ENCODE data around the gene C1orf167. TPM values are rescaled to one million over a fixed set of nuclear protein-coding genes. Genes with fewer than 3 reads are reported as not detected.
A peak's percentile ranks its signal among the peaks of the same experiment; 100 is the strongest.

C1orf167 gene
- total and polyA plus RNA-seq, 2 experiments from 2014 or later, result 0.44 to 1.4 TPM

DNA sequence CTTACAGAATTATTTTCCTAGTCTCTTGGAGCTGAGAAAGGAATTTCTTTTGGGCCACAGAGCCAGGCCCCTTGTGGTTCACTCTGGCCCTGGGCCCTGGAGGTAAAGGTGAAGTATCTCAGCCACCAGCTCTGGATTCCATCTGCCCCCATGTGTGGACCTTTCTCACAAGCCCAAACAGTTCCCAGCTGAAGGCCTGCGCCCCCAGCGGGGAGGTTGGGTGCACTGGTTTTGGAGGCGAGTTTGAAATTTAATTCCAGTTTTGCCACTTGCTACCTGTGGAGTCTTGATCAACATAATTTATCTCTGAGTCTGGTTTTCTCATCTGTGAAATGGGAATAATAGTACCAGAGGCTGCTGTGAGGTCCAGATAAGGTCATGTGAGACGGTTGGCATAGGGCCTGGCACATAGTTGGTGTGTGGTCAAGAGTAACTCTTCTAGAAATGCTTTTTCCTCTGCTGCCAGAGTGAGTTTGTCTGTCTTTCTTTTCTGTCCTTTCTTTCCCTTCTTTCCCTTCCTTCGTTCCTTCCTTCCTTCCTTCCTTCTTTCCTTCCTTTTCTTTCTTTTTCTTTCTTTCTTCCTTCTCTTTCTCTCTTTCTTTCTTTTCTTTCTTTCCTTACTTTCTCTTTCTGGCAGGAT lies 20.0 kb upstream of the C1orf167 start:
- Histone ChIP-seq H3K4me1 (ENCODE audit: low read depth) (peaks cover 13% of the 10 kb centered on the region), H3K27me3 (no peaks in the 10 kb centered on the region), H3K27ac (no peak overlapping the region), H3K9me3 (ENCODE audit: low read depth) (no peaks in the 10 kb centered on the region), H3K36me3 (no peaks in the 10 kb centered on the region), H3K4me3 (no peak overlapping the region)
- TF ChIP-seq CTCF (IDR thresholded peaks at IDR 0.05; ENCODE audit: low read depth, low read length), result no peak
- peak in 1 of 2 donors; percentile 33 for DNase-seq (ENCODE audit: low read depth in 1 of 2, low spot score in 1 of 2)

DNA sequence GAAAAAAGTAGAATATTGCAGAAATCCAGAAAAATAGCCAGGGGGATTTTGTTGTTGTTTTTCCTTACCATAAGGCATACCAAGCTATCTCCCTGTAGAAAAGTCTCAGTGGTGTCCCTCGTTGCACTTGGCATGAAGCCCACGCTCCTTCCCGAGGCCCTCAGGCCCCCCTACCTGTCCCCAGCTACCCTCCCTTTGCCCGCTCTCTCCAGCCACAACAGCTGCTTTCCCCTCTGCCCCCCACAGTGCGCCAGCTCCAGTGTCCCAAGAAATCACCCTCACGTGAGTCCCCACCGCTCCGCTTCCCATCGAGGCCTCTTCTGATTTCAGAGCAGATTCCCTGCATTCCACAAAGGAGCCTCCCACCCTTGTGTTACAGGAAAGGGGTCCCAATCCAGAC lies 17.7 kb upstream of the C1orf167 start:
- DNase-seq (ENCODE audit: low read depth in 1 of 2, low spot score in 1 of 2), result no peak
- peaks cover 9% of the 10 kb centered on the region for H3K4me1 ChIP-seq (ENCODE audit: low read depth)
- TF ChIP-seq CTCF (IDR thresholded peaks at IDR 0.05; ENCODE audit: low read depth, low read length), result no peak

GRCh38 chr1:11746092-11746491 lies 15.9 kb upstream of the C1orf167 start:
- H3K9me3 ChIP-seq (ENCODE audit: low read depth), result no peaks in the 10 kb centered on the region
- H3K27me3 ChIP-seq, result no peaks in the 10 kb centered on the region
- TF ChIP-seq CTCF (IDR thresholded peaks at IDR 0.05; ENCODE audit: low read depth, low read length), result no peak
- H3K4me3 ChIP-seq, result no peak overlapping the region
- H3K36me3 ChIP-seq, result peaks cover 3% of the 10 kb centered on the region
- peak overlapping the region; percentile 58 for H3K27ac ChIP-seq
- H3K4me1 ChIP-seq (ENCODE audit: low read depth), result peaks cover 9% of the 10 kb centered on the region
- DNase-seq (ENCODE audit: low read depth in 1 of 2, low spot score in 1 of 2), result no peak

More for the DNA sequence above, 17.7 kb upstream of the C1orf167 start:
- no peaks in the 10 kb centered on the region for H3K27me3 ChIP-seq
- H3K9me3 ChIP-seq (ENCODE audit: low read depth), result no peaks in the 10 kb centered on the region
- no peaks in the 10 kb centered on the region for H3K36me3 ChIP-seq
- H3K27ac ChIP-seq, result no peak overlapping the region
- no peak overlapping the region for H3K4me3 ChIP-seq

DNA sequence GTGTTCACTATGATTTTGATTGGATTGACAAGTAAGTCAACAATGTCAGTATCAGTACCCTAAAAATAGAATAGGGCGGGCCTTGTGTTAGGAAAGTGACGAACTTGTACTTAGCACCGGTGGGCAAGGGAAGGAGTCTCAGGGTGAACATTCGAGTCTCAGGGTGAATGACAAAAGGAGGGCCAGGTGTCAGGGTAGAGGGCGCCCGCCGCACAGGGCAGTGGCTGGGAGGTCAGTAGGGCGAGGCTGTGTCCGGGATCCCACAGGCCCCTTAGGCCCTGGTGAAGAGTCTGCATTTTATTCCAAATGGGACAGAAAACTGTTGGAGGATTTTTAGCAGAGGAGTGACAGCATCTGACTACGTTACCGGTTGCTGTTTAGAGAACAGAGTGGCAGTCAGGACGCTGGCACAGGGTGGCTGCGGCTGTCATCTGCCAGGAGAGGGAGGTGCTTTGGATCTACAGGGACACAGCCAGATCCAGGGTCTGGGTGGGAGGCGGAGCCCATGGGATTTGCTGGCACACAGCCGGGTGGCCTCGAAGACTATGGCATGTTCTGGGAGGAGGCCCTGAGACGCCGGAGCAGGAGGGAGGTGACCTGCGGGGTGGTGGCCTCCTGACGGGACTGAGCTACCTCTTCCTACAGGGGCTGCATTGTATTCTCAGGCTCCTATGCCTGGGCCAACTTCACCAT lies 15.1 kb upstream of the C1orf167 start:
- no peaks in the 10 kb centered on the region for H3K27me3 ChIP-seq
- H3K36me3 ChIP-seq, result peaks cover 3% of the 10 kb centered on the region
- H3K4me3 ChIP-seq, result no peak overlapping the region
- H3K9me3 ChIP-seq (ENCODE audit: low read depth), result no peaks in the 10 kb centered on the region
- no peak for DNase-seq (ENCODE audit: low read depth in 1 of 2, low spot score in 1 of 2)
- H3K27ac ChIP-seq, result peak overlapping the region; percentile 67
- TF ChIP-seq CTCF (IDR thresholded peaks at IDR 0.05; ENCODE audit: low read depth, low read length), result no peak
- peaks cover 9% of the 10 kb centered on the region for H3K4me1 ChIP-seq (ENCODE audit: low read depth)

GRCh38 chr1:11748294-11749202 lies 13.4 kb upstream of the C1orf167 start:
- Histone ChIP-seq H3K4me3 (no peak overlapping the region), H3K27me3 (no peaks in the 10 kb centered on the region), H3K9me3 (ENCODE audit: low read depth) (no peaks in the 10 kb centered on the region), H3K4me1 (ENCODE audit: low read depth) (peaks cover 22% of the 10 kb centered on the region), H3K27ac (no peak overlapping the region), H3K36me3 (peaks cover 3% of the 10 kb centered on the region)
- DNase-seq (ENCODE audit: low read depth in 1 of 2, low spot score in 1 of 2), result no peak
- TF ChIP-seq CTCF (IDR thresholded peaks at IDR 0.05; ENCODE audit: low read depth, low read length), result no peak

Measured in cardiac muscle cell (in vitro differentiated cells and primary cell).